Osteocyte (in vitro differentiated cells): Measurements from ENCODE around the gene TDRD7. TPM values are rescaled to one million over a fixed set of nuclear protein-coding genes. Genes with fewer than 3 reads are reported as not detected.

Source experiments
- DNase-seq: peaks from one replicate; pipeline ENCODE4 v3.0.0; 2021; ENCODE audit warnings: mixed read lengths; ENCODE audit not compliant: unreplicated experiment; ENCODE audit errors: extremely low spot score
- H3K27ac Mint-ChIP-seq: one replicate; pipeline ENCODE4 v1.8.0; 2021; ENCODE audit warnings: mild to moderate bottlenecking, mixed read lengths; ENCODE audit not compliant: unreplicated experiment
- H3K27me3 Mint-ChIP-seq: one replicate; pipeline ENCODE4 v1.8.0; 2021; ENCODE audit warnings: mixed read lengths; ENCODE audit not compliant: unreplicated experiment
- H3K36me3 Mint-ChIP-seq: one replicate; pipeline ENCODE4 v1.8.0; 2021; ENCODE audit warnings: mixed read lengths; ENCODE audit not compliant: unreplicated experiment
- H3K4me1 Mint-ChIP-seq: one replicate; pipeline ENCODE4 v1.8.0; 2021; ENCODE audit warnings: mixed read lengths; ENCODE audit not compliant: unreplicated experiment
- H3K4me3 Mint-ChIP-seq: one replicate; pipeline ENCODE4 v1.8.0; 2021; ENCODE audit warnings: mild to moderate bottlenecking, moderate library complexity, mixed read lengths; ENCODE audit not compliant: unreplicated experiment
- H3K9me3 Mint-ChIP-seq: one replicate; pipeline ENCODE4 v1.8.0; 2021; ENCODE audit warnings: mixed read lengths; ENCODE audit not compliant: unreplicated experiment
- total RNA-seq: library from RNA; stranded (reverse); gene quantifications from 2 replicates; pipeline ENCODE4 v1.2.1, GENCODE V29; 2021
- TF ChIP-seq, protein P1 (sequence below): fragments of 200-600 bp; sonication (generic); IDR thresholded peaks from 2 replicates; pipeline ENCODE4 v1.5.0; 2021; ENCODE audit warnings: antibody characterized with exemption, mild to moderate bottlenecking, moderate library complexity

TDRD7 gene
- total RNA-seq, 1 donor from 2014 or later, result 8.6 TPM

- no peaks in the 10 kb centered on the region for H3K27me3 Mint-ChIP-seq
- peaks cover 37% of the 10 kb centered on the region for H3K36me3 Mint-ChIP-seq
- TF ChIP-seq, protein P1, sequence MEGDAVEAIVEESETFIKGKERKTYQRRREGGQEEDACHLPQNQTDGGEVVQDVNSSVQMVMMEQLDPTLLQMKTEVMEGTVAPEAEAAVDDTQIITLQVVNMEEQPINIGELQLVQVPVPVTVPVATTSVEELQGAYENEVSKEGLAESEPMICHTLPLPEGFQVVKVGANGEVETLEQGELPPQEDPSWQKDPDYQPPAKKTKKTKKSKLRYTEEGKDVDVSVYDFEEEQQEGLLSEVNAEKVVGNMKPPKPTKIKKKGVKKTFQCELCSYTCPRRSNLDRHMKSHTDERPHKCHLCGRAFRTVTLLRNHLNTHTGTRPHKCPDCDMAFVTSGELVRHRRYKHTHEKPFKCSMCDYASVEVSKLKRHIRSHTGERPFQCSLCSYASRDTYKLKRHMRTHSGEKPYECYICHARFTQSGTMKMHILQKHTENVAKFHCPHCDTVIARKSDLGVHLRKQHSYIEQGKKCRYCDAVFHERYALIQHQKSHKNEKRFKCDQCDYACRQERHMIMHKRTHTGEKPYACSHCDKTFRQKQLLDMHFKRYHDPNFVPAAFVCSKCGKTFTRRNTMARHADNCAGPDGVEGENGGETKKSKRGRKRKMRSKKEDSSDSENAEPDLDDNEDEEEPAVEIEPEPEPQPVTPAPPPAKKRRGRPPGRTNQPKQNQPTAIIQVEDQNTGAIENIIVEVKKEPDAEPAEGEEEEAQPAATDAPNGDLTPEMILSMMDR, result no peak
- DNase-seq, result no peak
- peaks cover 10% of the 10 kb centered on the region for H3K9me3 Mint-ChIP-seq
- no peaks in the 10 kb centered on the region for H3K4me1 Mint-ChIP-seq
- H3K27ac Mint-ChIP-seq, result no peak overlapping the region
- no peak overlapping the region for H3K4me3 Mint-ChIP-seq
Observed at GRCh38 chr9:97365634-97366033, 46.3 kb upstream of the TDRD7 start.

DNA sequence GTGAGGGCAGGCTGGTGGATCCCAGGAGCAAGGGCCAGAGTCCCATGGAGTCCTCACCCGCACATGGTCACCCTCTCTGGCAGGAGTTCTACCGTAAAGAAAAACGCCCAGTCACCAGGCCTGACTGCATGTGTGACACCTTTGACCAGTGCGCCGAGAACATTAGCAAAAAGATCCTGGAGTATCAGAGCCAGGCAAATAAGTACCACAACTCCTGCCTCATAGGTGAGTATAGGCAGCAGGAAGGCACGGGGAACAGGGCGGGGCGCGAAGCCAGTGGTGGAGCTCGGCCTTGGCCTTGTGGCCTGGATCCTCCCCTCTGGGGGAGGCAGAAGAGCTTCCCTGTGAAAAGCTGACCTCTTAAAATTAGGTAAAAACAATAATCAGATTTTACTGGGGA lies 45.4 kb upstream of the TDRD7 start:
- Mint-ChIP-seq H3K27ac (no peak overlapping the region), H3K4me3 (no peak overlapping the region), H3K9me3 (peaks cover 10% of the 10 kb centered on the region), H3K27me3 (no peaks in the 10 kb centered on the region), H3K4me1 (no peaks in the 10 kb centered on the region), H3K36me3 (peaks cover 36% of the 10 kb centered on the region)
- no peak for DNase-seq
- TF ChIP-seq, protein P1, result no peak

DNA sequence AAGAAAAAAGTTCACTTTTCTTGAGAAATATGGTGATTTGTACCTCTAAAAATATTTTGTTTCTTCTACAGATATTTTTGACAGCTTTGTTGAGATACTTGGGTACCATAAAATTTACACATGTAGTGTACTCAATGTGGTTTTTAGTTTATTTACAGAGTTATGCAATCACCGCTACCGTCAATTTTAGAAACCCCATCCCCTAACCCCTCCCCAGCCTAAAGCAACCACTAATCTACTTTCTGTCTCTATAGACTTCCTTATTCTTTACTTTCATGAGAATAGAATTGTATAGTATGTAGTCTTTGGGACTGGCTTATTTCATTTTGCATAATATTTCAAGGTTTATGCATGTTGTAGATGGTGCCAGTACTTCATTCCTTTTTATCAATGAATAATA lies 45.0 kb upstream of the TDRD7 start:
- Mint-ChIP-seq H3K27me3 (no peaks in the 10 kb centered on the region), H3K36me3 (peaks cover 40% of the 10 kb centered on the region), H3K4me1 (no peaks in the 10 kb centered on the region), H3K4me3 (no peak overlapping the region), H3K27ac (no peak overlapping the region), H3K9me3 (peaks cover 10% of the 10 kb centered on the region)
- DNase-seq, result no peak
- TF ChIP-seq, protein P1, result no peak

- H3K4me1 Mint-ChIP-seq, result no peaks in the 10 kb centered on the region
- no peak overlapping the region for H3K27ac Mint-ChIP-seq
- H3K4me3 Mint-ChIP-seq, result no peak overlapping the region
- H3K27me3 Mint-ChIP-seq, result no peaks in the 10 kb centered on the region
- peaks cover 44% of the 10 kb centered on the region for H3K36me3 Mint-ChIP-seq
- H3K9me3 Mint-ChIP-seq, result peaks cover 10% of the 10 kb centered on the region
- TF ChIP-seq, protein P1, result no peak
- no peak for DNase-seq
Observed at GRCh38 chr9:97367729-97368128, 44.2 kb upstream of the TDRD7 start.

DNA sequence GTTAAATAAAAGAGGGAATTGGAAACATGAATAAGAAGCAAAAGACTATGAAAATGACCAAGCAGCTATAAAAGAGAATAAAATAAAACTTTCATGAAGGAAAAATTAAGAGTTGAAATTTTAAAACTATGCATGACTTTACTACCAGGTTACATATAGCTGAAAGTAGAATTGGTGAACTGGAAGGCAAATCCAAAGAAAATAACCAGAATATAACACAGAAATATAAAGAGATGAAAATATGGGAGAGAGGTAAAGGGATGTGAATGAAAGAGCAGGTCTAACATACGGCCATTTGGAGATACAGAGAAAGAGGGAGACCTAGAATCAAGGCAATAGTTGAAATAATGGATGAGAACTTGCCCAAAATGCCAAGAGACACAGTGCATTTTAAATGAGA lies 42.9 kb upstream of the TDRD7 start:
- peaks cover 44% of the 10 kb centered on the region for H3K36me3 Mint-ChIP-seq
- no peak for DNase-seq
- TF ChIP-seq, protein P1, result no peak
- no peak overlapping the region for H3K4me3 Mint-ChIP-seq
- no peaks in the 10 kb centered on the region for H3K27me3 Mint-ChIP-seq
- H3K9me3 Mint-ChIP-seq, result peaks cover 10% of the 10 kb centered on the region
- no peaks in the 10 kb centered on the region for H3K4me1 Mint-ChIP-seq
- no peak overlapping the region for H3K27ac Mint-ChIP-seq
